Calu3 (cell line): Measurements from ENCODE around the gene ITGB7. TPM values are rescaled to one million over a fixed set of nuclear protein-coding genes. Genes with fewer than 3 reads are reported as not detected.

Experiments used
- BruUV-seq: library from RNA; stranded (reverse); fragments of 400-500 nt; replicated peaks from 2 replicates; lab custom pipeline; 2021; lab: Mats Ljungman, UMichigan
- CTCF ChIA-PET: fragments of 300-600 bp; sonication (Branson Sonifier 250); formaldehyde crosslinking; loops from one replicate; lab custom pipeline; 2022; ENCODE audit warnings: antibody characterized with exemption; lab: Charles Lee
- DNase-seq: peaks from one replicate; pipeline ENCODE4 v3.0.0; 2022
- H3K27ac Mint-ChIP-seq: one replicate; pipeline ENCODE4 v1.8.0; 2022; ENCODE audit warnings: mixed read lengths; ENCODE audit not compliant: unreplicated experiment
- H3K27me3 Mint-ChIP-seq: one replicate; pipeline ENCODE4 v1.8.0; 2022; ENCODE audit warnings: mixed read lengths; ENCODE audit not compliant: unreplicated experiment
- H3K36me3 Mint-ChIP-seq: one replicate; pipeline ENCODE4 v1.8.0; 2022; ENCODE audit warnings: mild to moderate bottlenecking, moderate library complexity, mixed read lengths; ENCODE audit not compliant: insufficient read depth, unreplicated experiment
- H3K4me1 Mint-ChIP-seq: one replicate; pipeline ENCODE4 v1.8.0; 2022; ENCODE audit warnings: mild to moderate bottlenecking, low read depth, mixed read lengths; ENCODE audit not compliant: unreplicated experiment
- H3K4me3 Mint-ChIP-seq: one replicate; pipeline ENCODE4 v1.8.0; 2022; ENCODE audit warnings: mild to moderate bottlenecking, low read depth, moderate library complexity, mixed read lengths; ENCODE audit not compliant: unreplicated experiment
- H3K9me3 Mint-ChIP-seq: one replicate; pipeline ENCODE4 v1.8.0; 2022; ENCODE audit warnings: low read depth, mixed read lengths; ENCODE audit not compliant: unreplicated experiment
- CTCF ChIP-seq: fragments of 200-600 bp; IDR thresholded peaks from one replicate; pipeline ENCODE4 v1.8.0; 2022; ENCODE audit warnings: antibody characterized with exemption; ENCODE audit not compliant: unreplicated experiment
- intact Hi-C: fragments of 100-400 bp; cut with micrococcal nuclease; formaldehyde crosslinking; loops from one replicate; pipeline ENCODE4 v1.10.0; 2022; ENCODE audit not compliant: unreplicated experiment
- total RNA-seq: library from RNA; stranded (reverse); gene quantifications from 2 replicates; pipeline ENCODE4 v1.2.3, GENCODE V29; 2022

The ITGB7 gene
- total RNA-seq, 1 experiment from 2014 or later: 4.3 TPM

- no peak for DNase-seq
- no peak for TF ChIP-seq CTCF
- peaks cover 9% of the 10 kb centered on the region for H3K4me1 Mint-ChIP-seq
- no peak overlapping the region for H3K4me3 Mint-ChIP-seq
- intact Hi-C loops: loop anchor here (5.0 kb wide), 1 partner anchor 128 kb away; no protein-coding TSS in a partner anchor
- no peak overlapping the region for H3K27ac Mint-ChIP-seq
- H3K36me3 Mint-ChIP-seq: peaks cover 9% of the 10 kb centered on the region
- no TSS peak for BruUV-seq
- CTCF ChIA-PET: interaction anchor here (0.6 kb wide), 1 partner anchor 83 kb away, joined by 6 read pairs; no protein-coding TSS in a partner anchor
- no peaks in the 10 kb centered on the region for H3K9me3 Mint-ChIP-seq
- peaks cover 23% of the 10 kb centered on the region for H3K27me3 Mint-ChIP-seq
These were observed 12.1 kb downstream of the ITGB7 start for GRCh38 chr12:53194973-53195372.

GRCh38 chr12:53193985-53194716, 12.9 kb downstream of the ITGB7 start:
- H3K9me3 Mint-ChIP-seq: no peaks in the 10 kb centered on the region
- DNase-seq: no peak
- no TSS peak for BruUV-seq
- peaks cover 15% of the 10 kb centered on the region for H3K27me3 Mint-ChIP-seq
- no peak overlapping the region for H3K4me3 Mint-ChIP-seq
- CTCF ChIA-PET: interaction anchor here (0.6 kb wide), 1 partner anchor 84 kb away, joined by 6 read pairs; no protein-coding TSS in a partner anchor
- H3K36me3 Mint-ChIP-seq: peaks cover 10% of the 10 kb centered on the region
- no peak for TF ChIP-seq CTCF
- intact Hi-C loops: loop anchor here (5.0 kb wide), 1 partner anchor 127 kb away; no protein-coding TSS in a partner anchor
- peak overlapping the region; percentile 36 for H3K27ac Mint-ChIP-seq
- peaks cover 9% of the 10 kb centered on the region for H3K4me1 Mint-ChIP-seq

- CTCF ChIA-PET: no interaction called here
- Mint-ChIP-seq H3K27me3 (peaks cover 4% of the 10 kb centered on the region), H3K4me1 (peaks cover 9% of the 10 kb centered on the region), H3K36me3 (peaks cover 20% of the 10 kb centered on the region), H3K4me3 (no peak overlapping the region), H3K9me3 (no peaks in the 10 kb centered on the region), H3K27ac (no peak overlapping the region)
- intact Hi-C loops: loop anchor here (5.0 kb wide), 1 partner anchor 126 kb away; no protein-coding TSS in a partner anchor
- DNase-seq: no peak
- TF ChIP-seq CTCF: no peak
- no TSS peak for BruUV-seq
These were observed 14.0 kb downstream of the ITGB7 start for GRCh38 chr12:53193040-53193439.

- Mint-ChIP-seq H3K27me3 (no peaks in the 10 kb centered on the region), H3K36me3 (peaks cover 24% of the 10 kb centered on the region), H3K9me3 (no peaks in the 10 kb centered on the region), H3K4me3 (no peak overlapping the region), H3K27ac (no peak overlapping the region), H3K4me1 (peaks cover 9% of the 10 kb centered on the region)
- intact Hi-C loops: loop anchor here (5.0 kb wide), 1 partner anchor 125 kb away; no protein-coding TSS in a partner anchor
- CTCF ChIA-PET: no interaction called here
- no TSS peak for BruUV-seq
- no peak for DNase-seq
- no peak for TF ChIP-seq CTCF
These were observed 14.5 kb downstream of the ITGB7 start for GRCh38 chr12:53192531-53193021.
